ENCODE data around the gene CLASP1.
A peak's percentile ranks its signal among the peaks of the same experiment; 100 is the strongest.
"Not testable (repeated sequence)": the region's sequence is repeated elsewhere in the genome, so short reads cannot be mapped to it uniquely, and the experiment has no call there.

Gene CLASP1

GRCh38 chr2:121348128-121348740, 301.0 kb downstream of the CLASP1 start:
- Mint-ChIP-seq H3K27me3 (no peaks in the 10 kb centered on the region), H3K9me3 (ENCODE audit: low read depth) (no peaks in the 10 kb centered on the region), H3K36me3 (peaks cover 6% of the 10 kb centered on the region), H3K27ac (no peak overlapping the region), H3K4me1 (ENCODE audit: low read depth) (no peaks in the 10 kb centered on the region), H3K4me3 (no peak overlapping the region)

- Mint-ChIP-seq H3K27me3 (no peaks in the 10 kb centered on the region), H3K9me3 (ENCODE audit: low read depth) (no peaks in the 10 kb centered on the region), H3K4me3 (no peak overlapping the region), H3K36me3 (peaks cover 6% of the 10 kb centered on the region), H3K27ac (no peak overlapping the region), H3K4me1 (ENCODE audit: low read depth) (no peaks in the 10 kb centered on the region)
Observed at GRCh38 chr2:121346859-121347258, 302.4 kb downstream of the CLASP1 start.

GRCh38 chr2:121346407-121346806, 302.9 kb downstream of the CLASP1 start:
- no peaks in the 10 kb centered on the region for H3K27me3 Mint-ChIP-seq
- no peaks in the 10 kb centered on the region for H3K4me1 Mint-ChIP-seq (ENCODE audit: low read depth)
- H3K36me3 Mint-ChIP-seq: peaks cover 8% of the 10 kb centered on the region
- no peaks in the 10 kb centered on the region for H3K9me3 Mint-ChIP-seq (ENCODE audit: low read depth)
- H3K4me3 Mint-ChIP-seq: no peak overlapping the region
- H3K27ac Mint-ChIP-seq: no peak overlapping the region

- Mint-ChIP-seq H3K4me1 (ENCODE audit: low read depth) (no peaks in the 10 kb centered on the region), H3K36me3 (peaks cover 8% of the 10 kb centered on the region), H3K9me3 (ENCODE audit: low read depth) (no peaks in the 10 kb centered on the region), H3K4me3 (no peak overlapping the region), H3K27ac (no peak overlapping the region), H3K27me3 (no peaks in the 10 kb centered on the region)
Observed at GRCh38 chr2:121345887-121346286, 303.4 kb downstream of the CLASP1 start.

- Mint-ChIP-seq H3K36me3 (peaks cover 8% of the 10 kb centered on the region), H3K27me3 (no peaks in the 10 kb centered on the region), H3K4me3 (no peak overlapping the region), H3K9me3 (ENCODE audit: low read depth) (no peaks in the 10 kb centered on the region), H3K27ac (no peak overlapping the region), H3K4me1 (ENCODE audit: low read depth) (no peaks in the 10 kb centered on the region)
Observed at GRCh38 chr2:121345101-121345500, 304.2 kb downstream of the CLASP1 start.

- H3K4me1 Mint-ChIP-seq (ENCODE audit: low read depth); H3K4me3 Mint-ChIP-seq; H3K27ac Mint-ChIP-seq; H3K9me3 Mint-ChIP-seq (ENCODE audit: low read depth); H3K27me3 Mint-ChIP-seq: not testable (repeated sequence)
- H3K36me3 Mint-ChIP-seq: peaks cover 11% of the 10 kb centered on the region
Observed at GRCh38 chr2:121343828-121344399, 305.3 kb downstream of the CLASP1 start.

DNA sequence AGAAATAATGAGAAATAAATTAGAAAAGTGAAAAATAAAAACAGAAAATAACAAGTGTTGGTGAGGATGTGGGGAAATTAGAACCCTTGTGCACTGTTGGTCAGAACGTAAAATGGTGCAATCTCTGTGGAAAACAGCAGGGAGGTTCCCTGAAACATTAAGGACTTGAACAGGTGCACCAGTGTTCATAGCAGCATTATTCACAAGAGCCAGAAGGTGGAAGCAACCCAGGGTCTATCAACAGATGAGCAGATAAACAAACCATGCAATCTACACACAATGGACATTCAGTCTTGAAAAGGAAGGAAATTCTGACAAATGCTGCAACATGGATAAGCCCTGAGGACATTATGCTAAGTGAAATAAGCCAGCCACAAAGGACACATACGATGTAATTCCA, 306.1 kb downstream of the CLASP1 start:
- no peaks in the 10 kb centered on the region for H3K4me1 Mint-ChIP-seq (ENCODE audit: low read depth)
- H3K36me3 Mint-ChIP-seq: peaks cover 11% of the 10 kb centered on the region
- no peak overlapping the region for H3K4me3 Mint-ChIP-seq
- H3K9me3 Mint-ChIP-seq (ENCODE audit: low read depth): no peaks in the 10 kb centered on the region
- no peaks in the 10 kb centered on the region for H3K27me3 Mint-ChIP-seq
- peak overlapping the region; percentile 30 for H3K27ac Mint-ChIP-seq

- Mint-ChIP-seq H3K4me3 (no peak overlapping the region), H3K27me3 (no peaks in the 10 kb centered on the region), H3K27ac (no peak overlapping the region), H3K4me1 (ENCODE audit: low read depth) (no peaks in the 10 kb centered on the region), H3K36me3 (peaks cover 11% of the 10 kb centered on the region), H3K9me3 (ENCODE audit: low read depth) (no peaks in the 10 kb centered on the region)
Observed at GRCh38 chr2:121342751-121343150, 306.5 kb downstream of the CLASP1 start.

GRCh38 chr2:121340926-121341325, 308.3 kb downstream of the CLASP1 start:
- no peaks in the 10 kb centered on the region for H3K4me1 Mint-ChIP-seq (ENCODE audit: low read depth)
- H3K27me3 Mint-ChIP-seq: no peaks in the 10 kb centered on the region
- peaks cover 11% of the 10 kb centered on the region for H3K36me3 Mint-ChIP-seq
- peak overlapping the region; percentile 38 for H3K27ac Mint-ChIP-seq
- no peaks in the 10 kb centered on the region for H3K9me3 Mint-ChIP-seq (ENCODE audit: low read depth)
- H3K4me3 Mint-ChIP-seq: no peak overlapping the region

- Mint-ChIP-seq H3K4me1 (ENCODE audit: low read depth) (no peaks in the 10 kb centered on the region), H3K27me3 (no peaks in the 10 kb centered on the region), H3K36me3 (peaks cover 6% of the 10 kb centered on the region), H3K9me3 (ENCODE audit: low read depth) (no peaks in the 10 kb centered on the region), H3K4me3 (no peak overlapping the region), H3K27ac (no peak overlapping the region)
Observed at GRCh38 chr2:121338281-121338680, 311.0 kb downstream of the CLASP1 start.

DNA sequence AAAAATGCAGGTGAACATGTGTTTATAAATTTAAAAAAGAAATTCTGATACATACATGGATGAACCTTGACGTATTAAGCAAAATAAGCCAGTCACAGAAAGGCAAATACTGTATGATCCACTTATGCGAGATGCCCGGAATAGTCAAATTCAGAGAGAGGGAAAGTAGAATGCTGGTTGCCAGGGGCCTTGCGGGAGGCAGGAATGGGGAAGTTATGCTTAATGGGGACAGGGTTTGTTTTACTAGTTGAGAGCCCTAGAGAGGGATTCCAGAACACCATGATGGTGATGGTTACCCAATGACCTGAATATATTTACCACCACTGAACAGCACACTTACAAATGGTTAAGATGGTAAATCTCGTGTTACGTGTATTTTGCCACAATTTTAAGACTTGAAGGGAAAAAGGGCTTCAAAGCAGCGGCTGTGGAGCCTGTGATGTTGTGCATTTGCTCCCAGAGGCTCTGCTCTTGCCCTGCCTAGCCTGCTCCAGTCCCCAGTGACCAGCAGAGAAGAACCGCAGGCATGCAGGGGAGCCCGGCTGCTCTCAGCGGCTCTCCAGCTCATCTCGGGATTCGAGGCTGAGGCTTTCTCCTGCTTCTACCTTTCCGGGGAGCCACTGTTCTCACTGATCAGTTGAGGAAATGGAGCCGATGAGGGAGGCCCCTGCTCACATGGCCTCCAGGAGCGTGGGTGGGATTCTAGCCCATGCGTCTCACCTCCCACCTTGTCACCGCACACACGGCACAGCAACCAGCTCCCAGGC, 312.6 kb downstream of the CLASP1 start:
- Mint-ChIP-seq H3K4me3 (no peak overlapping the region), H3K36me3 (peaks cover 5% of the 10 kb centered on the region), H3K4me1 (ENCODE audit: low read depth) (no peaks in the 10 kb centered on the region), H3K9me3 (ENCODE audit: low read depth) (no peaks in the 10 kb centered on the region), H3K27ac (no peak overlapping the region), H3K27me3 (no peaks in the 10 kb centered on the region)

- H3K27me3 Mint-ChIP-seq: no peaks in the 10 kb centered on the region
- no peak overlapping the region for H3K27ac Mint-ChIP-seq
Observed at GRCh38 chr2:121335294-121336290, 313.7 kb downstream of the CLASP1 start.

DNA sequence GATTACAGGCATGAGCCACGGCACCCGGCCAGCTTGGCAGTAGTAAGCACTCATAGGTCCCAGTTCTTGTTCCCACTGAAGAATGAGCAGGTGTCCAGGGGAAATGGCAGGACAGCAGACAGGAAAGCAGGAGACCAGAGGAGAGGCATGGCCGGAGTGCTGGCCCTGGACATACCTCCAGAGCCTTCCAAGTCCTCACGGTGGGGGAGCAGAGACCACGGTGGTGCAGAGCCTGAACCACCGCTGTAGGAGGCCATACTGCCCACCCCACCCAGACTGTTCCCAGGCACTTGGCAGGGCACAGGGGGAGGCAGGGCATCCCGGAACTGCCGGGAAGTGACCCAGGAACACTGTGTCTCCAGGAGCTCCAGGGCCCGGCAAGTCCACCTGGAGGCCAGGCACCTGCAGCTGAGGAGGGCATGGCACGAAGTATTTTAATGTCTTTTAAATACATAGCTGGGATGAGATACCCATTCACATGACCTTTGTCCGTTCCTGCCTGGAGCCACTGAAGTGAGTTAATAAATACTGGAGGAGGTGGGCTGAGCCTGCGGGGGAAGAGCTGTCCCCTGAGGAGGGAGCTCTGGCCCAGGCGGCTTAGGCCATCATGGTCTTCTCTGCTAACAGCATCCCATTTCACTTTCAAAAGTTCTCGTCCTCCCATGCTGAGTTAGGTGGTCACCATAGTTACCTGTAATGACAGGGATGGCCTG, 314.5 kb downstream of the CLASP1 start:
- peaks cover under 1% of the 10 kb centered on the region for H3K36me3 Mint-ChIP-seq
- no peak overlapping the region for H3K27ac Mint-ChIP-seq
- no peak overlapping the region for H3K4me3 Mint-ChIP-seq
- H3K9me3 Mint-ChIP-seq (ENCODE audit: low read depth): no peaks in the 10 kb centered on the region
- H3K4me1 Mint-ChIP-seq (ENCODE audit: low read depth): no peaks in the 10 kb centered on the region
- no peaks in the 10 kb centered on the region for H3K27me3 Mint-ChIP-seq

More at GRCh38 chr2:121335294-121336290, 313.7 kb downstream of the CLASP1 start:
- Mint-ChIP-seq H3K9me3 (ENCODE audit: low read depth) (no peaks in the 10 kb centered on the region), H3K4me3 (no peak overlapping the region), H3K4me1 (ENCODE audit: low read depth) (no peaks in the 10 kb centered on the region), H3K36me3 (peaks cover 4% of the 10 kb centered on the region)

DNA sequence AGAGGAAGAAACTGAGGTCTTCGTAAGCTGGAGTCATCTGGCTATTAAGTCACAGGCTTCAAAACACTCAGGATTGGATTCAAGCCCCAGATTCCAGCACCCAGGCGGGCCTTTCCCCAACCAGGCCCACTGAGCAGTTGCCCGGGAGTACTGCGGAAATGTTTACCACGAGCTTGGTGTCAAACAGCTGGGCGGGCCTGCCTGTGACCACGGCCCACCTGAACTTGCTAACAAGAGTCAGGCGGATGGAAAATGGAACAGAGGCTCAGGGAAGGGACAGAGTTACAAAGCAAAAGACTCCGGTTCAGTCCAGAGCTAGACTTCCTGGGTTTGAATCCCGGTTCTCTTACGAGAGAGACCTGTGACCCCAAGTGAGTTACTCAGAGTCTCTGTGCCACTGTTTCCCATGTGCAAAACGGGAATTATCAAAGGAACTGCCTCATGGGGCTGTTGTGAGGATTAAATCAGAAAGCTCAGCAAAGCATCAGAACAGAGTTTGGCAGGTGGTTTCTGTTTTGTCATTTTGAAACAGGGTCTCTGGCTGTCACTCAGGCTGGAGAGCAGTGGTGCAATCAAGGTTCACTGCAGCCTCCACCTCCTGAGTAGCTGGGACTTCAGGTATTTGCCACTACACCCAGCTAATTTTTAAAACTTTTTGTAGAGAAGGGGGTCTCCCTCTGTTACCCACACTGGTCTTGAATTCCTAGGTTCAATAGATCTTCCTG, 315.3 kb downstream of the CLASP1 start:
- Mint-ChIP-seq H3K9me3 (ENCODE audit: low read depth) (no peaks in the 10 kb centered on the region), H3K4me3 (no peak overlapping the region), H3K27me3 (no peaks in the 10 kb centered on the region), H3K36me3 (no peaks in the 10 kb centered on the region), H3K27ac (no peak overlapping the region), H3K4me1 (ENCODE audit: low read depth) (no peaks in the 10 kb centered on the region)
